B cell (primary cell): Measurements from ENCODE around the gene MYT1. TPM values are rescaled to one million over a fixed set of nuclear protein-coding genes. Genes with fewer than 3 reads are reported as not detected.

ENCODE experiments used
- ATAC-seq: fragments of 200-7000 bp; cut with Tn5 transposase; one replicate; pipeline ENCODE4 v1.10.0; 2021; ENCODE audit warnings: low read depth, mild to moderate bottlenecking, moderate number of reproducible peaks, moderate library complexity
- CTCF ChIA-PET: fragments of 350-600 bp; sonication (Branson Sonifier 250); formaldehyde crosslinking; loops from one replicate; lab custom pipeline; 2021; ENCODE audit warnings: antibody characterized with exemption, inconsistent platforms; lab: Charles Lee
- POLR2A ChIA-PET: fragments of 350-600 bp; sonication (Branson Sonifier 250); formaldehyde crosslinking; loops from one replicate; lab custom pipeline; 2021; ENCODE audit warnings: antibody characterized with exemption; lab: Charles Lee
- DNase-seq: peaks from one replicate; pipeline ENCODE4 v3.0.0; 2013
- H2AFZ ChIP-seq: 2 replicates; pipeline ENCODE4 v1.6.1; 2012; ENCODE audit warnings: mild to moderate bottlenecking, low read depth, low read length; ENCODE audit not compliant: insufficient read depth, poor library complexity, severe bottlenecking
- H3K27ac ChIP-seq, 2 donors: 1 replicate in 1 of 2; 2 replicates in 1 of 2; pipeline ENCODE4 v1.5.1; 2012 to 2013; ENCODE audit warnings: low read length in 2 of 2, mild to moderate bottlenecking in 2 of 2, moderate library complexity in 1 of 2
- H3K27me3 ChIP-seq, 4 experiments: fragments of 200-600 bp in 1 of 4; sonication (generic) in 1 of 4; replicated peaks in 1 of 4; 1 replicate in 2 of 4; 2 replicates in 2 of 4; pipeline versions ENCODE4 v1.6.1 to v1.7.0; 2013 to 2016; ENCODE audit warnings: low read length in 3 of 4, mild to moderate bottlenecking in 2 of 4, mixed read lengths in 1 of 4, moderate library complexity in 1 of 4; ENCODE audit not compliant: insufficient read depth in 4 of 4, control insufficient read depth in 3 of 4; ENCODE audit errors: control extremely low read depth in 1 of 4
- H3K36me3 ChIP-seq, 2 experiments: replicated peaks in 1 of 2; 1 replicate in 1 of 2; 2 replicates in 1 of 2; pipeline versions ENCODE4 v1.6.1 to v1.7.1; 2013; ENCODE audit warnings: low read length in 1 of 2; ENCODE audit not compliant: insufficient read depth in 2 of 2, control insufficient read depth in 1 of 2; ENCODE audit errors: control extremely low read depth in 1 of 2, extremely low read depth in 1 of 2
- H3K4me1 ChIP-seq, 2 donors: fragments of 200-600 bp in 1 of 2; sonication (generic) in 1 of 2; 1 replicate in 1 of 2; 2 replicates in 1 of 2; pipeline versions ENCODE4 v1.5.1 to v1.6.1; 2013 to 2017; ENCODE audit warnings: low read length in 2 of 2; ENCODE audit not compliant: control insufficient read depth in 2 of 2, insufficient read depth in 2 of 2
- H3K4me2 ChIP-seq: replicated peaks from 2 replicates; pipeline ENCODE3; 2012; ENCODE audit warnings: mild to moderate bottlenecking, low read depth, low read length; ENCODE audit not compliant: poor library complexity, severe bottlenecking
- H3K4me3 ChIP-seq, 5 experiments: fragments of 200-600 bp in 1 of 5; sonication (generic) in 1 of 5; 1 replicate in 3 of 5; 2 replicates in 2 of 5; pipeline versions ENCODE4 v1.5.1 to v1.7.0; 2011 to 2016; ENCODE audit warnings: low read length in 4 of 5, mild to moderate bottlenecking in 4 of 5, low read depth in 2 of 5, control low read depth in 1 of 5, moderate library complexity in 1 of 5; ENCODE audit not compliant: insufficient read depth in 1 of 5; ENCODE audit errors: control extremely low read depth in 1 of 5, extremely low read depth in 1 of 5
- H3K79me2 ChIP-seq: fragments of 200-600 bp; sonication (generic); one replicate; pipeline ENCODE4 v1.6.0; 2016; ENCODE audit warnings: low read length; ENCODE audit not compliant: control insufficient read depth, insufficient read depth
- H3K9ac ChIP-seq: fragments of 200-600 bp; sonication (generic); 2 replicates; pipeline ENCODE4 v1.6.1; 2017; ENCODE audit warnings: mild to moderate bottlenecking, low read length, moderate library complexity
- H3K9me3 ChIP-seq, 3 donors: one replicate each; pipeline versions ENCODE4 v1.6.1 to v1.7.1; 2013; ENCODE audit warnings: low read length in 2 of 3; ENCODE audit not compliant: control insufficient read depth in 2 of 3, insufficient read depth in 1 of 3; ENCODE audit errors: control extremely low read depth in 1 of 3
- H4K20me1 ChIP-seq: 2 replicates; pipeline ENCODE4 v1.6.0; 2012; ENCODE audit warnings: mild to moderate bottlenecking, low read length; ENCODE audit not compliant: insufficient read depth, control insufficient read depth, poor library complexity, severe bottlenecking
- H3K27ac Mint-ChIP-seq: one replicate; pipeline ENCODE4 v1.8.0; 2021; ENCODE audit warnings: mixed read lengths
- H3K27me3 Mint-ChIP-seq: one replicate; pipeline ENCODE4 v1.8.0; 2021; ENCODE audit warnings: mixed read lengths
- H3K4me1 Mint-ChIP-seq: one replicate; pipeline ENCODE4 v1.8.0; 2021; ENCODE audit warnings: mixed read lengths
- H3K4me3 Mint-ChIP-seq: one replicate; pipeline ENCODE4 v1.8.0; 2021; ENCODE audit warnings: mixed read lengths
- H3K9me3 Mint-ChIP-seq: one replicate; pipeline ENCODE4 v1.8.0; 2022; ENCODE audit warnings: mixed read lengths; ENCODE audit not compliant: insufficient read depth
- EZH2 ChIP-seq: IDR thresholded peaks from 2 replicates; pipeline ENCODE4 v1.6.1; 2012; ENCODE audit warnings: borderline replicate concordance, low read depth, mild to moderate bottlenecking, moderate library complexity, low read length; ENCODE audit not compliant: insufficient read depth, poor library complexity, severe bottlenecking
- WGBS: methylation state at CpG from one replicate; pipeline ENCODE4 v1.1.5; 2013; ENCODE audit warnings: missing lambda C conversion rate; ENCODE audit not compliant: insufficient coverage; 5-methylcytosine and 5-hydroxymethylcytosine counted together
- intact Hi-C: fragments of 100-400 bp; cut with micrococcal nuclease; formaldehyde crosslinking; loops from one replicate; pipeline ENCODE4 v1.10.0; 2022
- polyA plus RNA-seq: library from polyadenylated mRNA; depleted of rRNA; stranded (reverse); fragments of >200 nt; gene quantifications from 2 replicates; pipeline ENCODE4 v1.2.3, GENCODE V29; 2012
- total RNA-seq, 2 donors: library from RNA; stranded (reverse); fragments of 120-200 nt in 1 of 2; gene quantifications; 1 replicate in 1 of 2; 2 replicates in 1 of 2; pipeline versions ENCODE4 v1.2.3 to v1.2.4, GENCODE V29; 2013 to 2022
- TF ChIP-seq, protein P1 (sequence below): fragments of 200-600 bp; IDR thresholded peaks from one replicate; pipeline ENCODE4 v1.8.0; 2022; ENCODE audit warnings: antibody characterized with exemption, mild to moderate bottlenecking

MYT1 gene
- total and polyA plus RNA-seq, 2 donors (not counting 1 experiment from before 2014, with no cell fraction given) = 0.49 to 42.2 TPM

- no peak overlapping the region for H3K4me3 ChIP-seq
- no peaks in the 10 kb centered on the region for H3K9me3 Mint-ChIP-seq
- H3K36me3 ChIP-seq = no peaks in the 10 kb centered on the region
- H3K4me1 Mint-ChIP-seq = no peaks in the 10 kb centered on the region
- H3K27ac ChIP-seq = no peak overlapping the region
- POLR2A ChIA-PET = no interaction called here
- ATAC-seq (no peak), DNase-seq (no peak)
- no peaks in the 10 kb centered on the region for H3K4me1 ChIP-seq
- TF ChIP-seq, protein P1, sequence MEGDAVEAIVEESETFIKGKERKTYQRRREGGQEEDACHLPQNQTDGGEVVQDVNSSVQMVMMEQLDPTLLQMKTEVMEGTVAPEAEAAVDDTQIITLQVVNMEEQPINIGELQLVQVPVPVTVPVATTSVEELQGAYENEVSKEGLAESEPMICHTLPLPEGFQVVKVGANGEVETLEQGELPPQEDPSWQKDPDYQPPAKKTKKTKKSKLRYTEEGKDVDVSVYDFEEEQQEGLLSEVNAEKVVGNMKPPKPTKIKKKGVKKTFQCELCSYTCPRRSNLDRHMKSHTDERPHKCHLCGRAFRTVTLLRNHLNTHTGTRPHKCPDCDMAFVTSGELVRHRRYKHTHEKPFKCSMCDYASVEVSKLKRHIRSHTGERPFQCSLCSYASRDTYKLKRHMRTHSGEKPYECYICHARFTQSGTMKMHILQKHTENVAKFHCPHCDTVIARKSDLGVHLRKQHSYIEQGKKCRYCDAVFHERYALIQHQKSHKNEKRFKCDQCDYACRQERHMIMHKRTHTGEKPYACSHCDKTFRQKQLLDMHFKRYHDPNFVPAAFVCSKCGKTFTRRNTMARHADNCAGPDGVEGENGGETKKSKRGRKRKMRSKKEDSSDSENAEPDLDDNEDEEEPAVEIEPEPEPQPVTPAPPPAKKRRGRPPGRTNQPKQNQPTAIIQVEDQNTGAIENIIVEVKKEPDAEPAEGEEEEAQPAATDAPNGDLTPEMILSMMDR = no peak
- TF ChIP-seq EZH2 = no peak
- CTCF ChIA-PET = no interaction called here
- peaks cover 8% of the 10 kb centered on the region for H3K27me3 Mint-ChIP-seq
- no peak overlapping the region for H3K27ac Mint-ChIP-seq
- H3K79me2 ChIP-seq = no peaks in the 10 kb centered on the region
- no peaks in the 10 kb centered on the region for H3K9me3 ChIP-seq
- no peaks in the 10 kb centered on the region for H3K27me3 ChIP-seq
- intact Hi-C loops = no loop called here
- no peaks in the 10 kb centered on the region for H4K20me1 ChIP-seq
- H2AFZ ChIP-seq = no peak overlapping the region
- WGBS = 79% methylated on average over 5 of the region's 7 CpGs
- H3K4me3 Mint-ChIP-seq = no peak overlapping the region
- no peak overlapping the region for H3K9ac ChIP-seq
- H3K4me2 ChIP-seq = no peak overlapping the region
Measured at GRCh38 chr20:64212755-64213154, 48.5 kb downstream of the MYT1 start.

- H3K9ac ChIP-seq = no peak overlapping the region
- no peak for DNase-seq
- TF ChIP-seq, protein P1 = no peak
- no peak for TF ChIP-seq EZH2
- no peaks in the 10 kb centered on the region for H3K27me3 ChIP-seq
- H2AFZ ChIP-seq = no peak overlapping the region
- CTCF ChIA-PET = no interaction called here
- Mint-ChIP-seq H3K27ac (no peak overlapping the region), H3K27me3 (peaks cover 9% of the 10 kb centered on the region), H3K9me3 (no peaks in the 10 kb centered on the region), H3K4me3 (no peak overlapping the region), H3K4me1 (no peaks in the 10 kb centered on the region)
- H3K36me3 ChIP-seq = no peaks in the 10 kb centered on the region
- no peaks in the 10 kb centered on the region for H3K9me3 ChIP-seq
- no peaks in the 10 kb centered on the region for H3K4me1 ChIP-seq
- POLR2A ChIA-PET = no interaction called here
- no peak for ATAC-seq
- no peaks in the 10 kb centered on the region for H4K20me1 ChIP-seq
- H3K27ac ChIP-seq = no peak overlapping the region
- WGBS = 93% methylated on average over 10 of the region's 10 CpGs
- H3K4me2 ChIP-seq = no peak overlapping the region
- no peak overlapping the region for H3K4me3 ChIP-seq
- no peaks in the 10 kb centered on the region for H3K79me2 ChIP-seq
- intact Hi-C loops = no loop called here
Measured at GRCh38 chr20:64214113-64214512, 49.9 kb downstream of the MYT1 start.
